ENCODE data around the gene STK11.

DNA sequence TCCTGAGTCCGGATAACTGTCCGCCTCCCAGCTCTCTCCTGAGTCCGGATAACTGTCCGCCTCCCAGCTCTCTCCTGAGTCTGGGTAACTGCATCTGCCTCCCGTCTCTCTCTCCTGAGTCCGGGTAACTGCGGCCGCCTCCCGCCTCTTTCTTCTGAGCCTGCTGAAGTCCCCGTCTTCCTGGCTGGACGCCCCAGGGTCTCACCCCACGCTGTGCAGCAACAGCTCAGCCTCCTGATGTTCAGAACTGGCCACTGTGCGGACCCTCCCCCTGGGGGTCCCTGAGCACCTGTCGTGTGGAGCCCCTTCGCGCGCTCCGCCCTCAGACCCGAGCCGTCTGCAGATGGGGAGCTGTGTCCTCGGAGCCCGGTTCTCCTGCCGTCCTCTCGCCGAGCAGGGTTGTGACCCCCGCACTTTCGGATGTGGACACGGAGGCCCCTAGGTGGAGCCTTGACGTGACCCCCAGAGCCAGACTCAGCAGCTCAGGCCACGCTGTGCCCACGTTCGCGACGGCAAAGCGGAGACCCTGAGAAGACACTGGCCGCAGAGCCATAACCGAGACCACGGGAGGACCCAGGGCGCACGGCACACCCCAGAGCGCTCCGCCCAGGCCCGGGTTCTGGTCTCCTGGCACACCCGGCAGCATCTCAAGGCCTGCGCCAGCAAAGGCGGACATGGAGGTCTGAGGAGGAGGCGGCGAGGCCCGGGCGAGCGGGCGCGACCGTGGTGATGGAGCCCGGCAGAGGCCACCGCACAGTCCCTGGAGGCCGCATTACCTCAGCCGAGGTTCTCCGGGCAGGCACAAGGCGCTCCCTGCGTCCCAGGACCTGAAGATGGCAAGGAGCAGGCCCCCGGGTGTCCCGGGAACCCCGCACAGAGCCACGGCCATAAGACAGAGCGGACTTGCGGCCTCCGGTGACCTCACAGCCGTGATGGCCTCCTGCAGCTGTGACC is 47.4 kb upstream of the STK11 start:
- TF ChIP-seq, protein P1, sequence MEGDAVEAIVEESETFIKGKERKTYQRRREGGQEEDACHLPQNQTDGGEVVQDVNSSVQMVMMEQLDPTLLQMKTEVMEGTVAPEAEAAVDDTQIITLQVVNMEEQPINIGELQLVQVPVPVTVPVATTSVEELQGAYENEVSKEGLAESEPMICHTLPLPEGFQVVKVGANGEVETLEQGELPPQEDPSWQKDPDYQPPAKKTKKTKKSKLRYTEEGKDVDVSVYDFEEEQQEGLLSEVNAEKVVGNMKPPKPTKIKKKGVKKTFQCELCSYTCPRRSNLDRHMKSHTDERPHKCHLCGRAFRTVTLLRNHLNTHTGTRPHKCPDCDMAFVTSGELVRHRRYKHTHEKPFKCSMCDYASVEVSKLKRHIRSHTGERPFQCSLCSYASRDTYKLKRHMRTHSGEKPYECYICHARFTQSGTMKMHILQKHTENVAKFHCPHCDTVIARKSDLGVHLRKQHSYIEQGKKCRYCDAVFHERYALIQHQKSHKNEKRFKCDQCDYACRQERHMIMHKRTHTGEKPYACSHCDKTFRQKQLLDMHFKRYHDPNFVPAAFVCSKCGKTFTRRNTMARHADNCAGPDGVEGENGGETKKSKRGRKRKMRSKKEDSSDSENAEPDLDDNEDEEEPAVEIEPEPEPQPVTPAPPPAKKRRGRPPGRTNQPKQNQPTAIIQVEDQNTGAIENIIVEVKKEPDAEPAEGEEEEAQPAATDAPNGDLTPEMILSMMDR (conservative IDR thresholded peaks at IDR 0.05; ENCODE audit: low read length), result no peak
- TF ChIP-seq EZH2phosphoT487 (IDR thresholded peaks at IDR 0.05; ENCODE audit: borderline replicate concordance), result no peak

Data from Loucy (cell line).